NCI-H82 treated with DMSO at 0.1 percent for 48 hours (cell line): ENCODE results near the gene CHML.

Experiments used
- DNase-seq: peaks from one replicate; lab custom pipeline; 2025; ENCODE audit not compliant: unreplicated experiment; lab: John Stamatoyannopoulos, UW

CHML gene

DNA sequence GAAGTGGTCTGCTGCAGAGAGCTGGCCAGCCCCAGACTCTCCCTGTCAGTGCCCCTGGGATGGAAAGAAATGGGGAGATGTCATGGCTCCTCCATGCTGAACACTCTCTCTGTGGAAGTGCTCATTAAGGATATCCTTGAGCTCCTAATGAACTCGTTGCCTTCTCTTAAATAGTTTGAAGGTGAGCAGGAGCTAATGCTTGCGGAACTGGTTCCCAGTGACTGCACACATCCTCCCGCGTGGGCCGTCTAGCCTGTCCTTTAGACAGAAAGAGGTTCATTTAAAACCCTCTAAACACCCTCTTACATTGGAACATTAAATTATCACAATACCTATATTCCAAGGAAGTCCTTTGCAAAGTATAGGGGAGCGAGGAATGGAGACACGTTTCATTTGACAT lies 6.0 kb upstream of the CHML start:
- no peak for DNase-seq

DNA sequence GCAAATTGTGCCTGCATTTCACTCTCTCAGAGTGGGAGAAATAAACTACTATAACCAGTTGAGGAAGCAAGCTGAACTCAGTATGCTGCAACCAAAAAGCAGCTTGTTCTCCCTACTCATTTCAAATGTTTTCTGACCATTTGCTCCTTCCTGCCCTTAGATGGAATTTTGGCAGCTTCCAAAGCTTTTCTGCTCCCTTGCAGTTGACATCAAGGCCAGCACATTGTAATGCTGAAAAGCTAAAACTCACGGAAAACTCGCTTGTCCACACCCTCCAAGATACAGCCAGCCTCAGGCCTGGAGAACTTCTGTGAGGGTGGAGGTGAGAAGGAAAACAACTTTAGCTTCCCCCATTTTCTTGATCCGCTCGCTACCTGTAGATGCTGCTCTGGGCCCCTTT lies 5.0 kb upstream of the CHML start:
- DNase-seq, result no peak

DNA sequence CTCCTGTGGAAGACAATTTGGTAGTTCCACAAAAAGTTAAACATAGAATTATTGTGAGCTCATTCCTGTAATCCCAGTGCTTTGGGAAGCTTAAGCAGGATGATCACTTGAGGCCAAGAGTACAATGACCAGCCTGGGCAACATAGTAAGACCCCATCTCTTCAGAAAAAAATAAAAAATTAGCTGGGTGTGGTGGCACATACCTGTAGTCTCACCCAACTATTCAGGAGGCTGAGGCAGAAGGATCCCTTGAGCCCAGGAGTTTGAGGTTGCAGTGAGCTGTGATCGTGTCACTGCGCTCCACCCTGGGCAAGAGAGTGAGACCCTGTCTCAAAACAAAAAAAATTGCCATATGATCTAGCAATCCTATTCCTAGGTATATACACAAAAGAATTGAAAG lies 4.1 kb upstream of the CHML start:
- DNase-seq, result no peak

DNA sequence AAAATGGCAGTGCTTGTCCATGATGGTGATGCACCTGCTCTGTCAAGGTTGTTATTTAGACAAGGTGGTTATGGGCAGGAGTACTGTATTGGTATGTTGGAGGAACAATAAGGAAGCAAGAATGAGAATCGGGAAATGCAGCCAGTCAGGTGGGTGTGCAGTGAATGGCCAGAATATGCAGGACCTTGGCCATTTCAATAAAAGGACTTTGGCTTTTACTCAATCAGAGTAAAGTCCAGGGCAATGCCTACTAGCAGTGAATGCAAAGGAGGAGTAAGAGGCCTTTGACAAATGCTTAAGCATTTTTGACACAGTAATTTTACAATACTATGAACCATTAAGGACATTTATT lies 2.4 kb upstream of the CHML start:
- no peak for DNase-seq

DNA sequence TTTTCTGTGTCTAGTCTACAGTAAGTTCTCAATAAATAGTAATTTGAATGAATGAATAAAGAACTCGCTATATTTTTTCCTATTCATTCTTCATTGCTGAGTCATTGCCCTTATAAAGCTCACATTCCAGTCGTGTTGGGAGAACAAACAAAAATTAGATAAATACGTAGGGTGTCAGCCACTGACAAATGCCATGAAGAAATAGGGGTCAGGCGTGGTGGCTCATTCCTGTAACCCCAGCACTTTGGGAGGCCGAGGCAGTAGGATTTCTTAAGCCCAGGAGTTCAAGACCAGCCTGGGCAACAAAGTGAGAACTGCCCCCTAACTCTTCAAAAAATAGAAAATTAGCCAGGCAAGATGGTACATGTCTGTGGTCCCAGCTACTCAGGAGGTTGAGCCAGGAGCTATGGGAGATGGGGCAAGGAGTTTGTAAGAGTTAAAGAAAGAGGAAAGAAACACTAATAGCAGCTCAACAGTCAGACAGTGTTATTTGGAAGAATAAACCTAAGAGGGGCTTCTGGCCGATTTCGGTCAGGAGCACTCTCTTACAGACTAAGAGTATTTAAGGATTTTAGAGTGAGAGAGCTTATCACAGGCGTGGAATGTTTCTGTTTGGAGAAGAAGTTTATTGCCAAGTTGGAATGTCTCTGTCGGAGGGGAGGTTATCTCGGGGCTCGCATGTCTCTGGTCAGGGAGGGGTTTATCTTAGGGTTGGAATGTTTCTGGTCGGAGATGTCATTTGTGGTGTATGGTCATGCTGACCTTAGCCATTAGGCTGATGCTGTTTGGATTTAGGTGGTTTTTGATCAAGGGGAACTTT lies 1.8 kb upstream of the CHML start:
- DNase-seq, result no peak

DNA sequence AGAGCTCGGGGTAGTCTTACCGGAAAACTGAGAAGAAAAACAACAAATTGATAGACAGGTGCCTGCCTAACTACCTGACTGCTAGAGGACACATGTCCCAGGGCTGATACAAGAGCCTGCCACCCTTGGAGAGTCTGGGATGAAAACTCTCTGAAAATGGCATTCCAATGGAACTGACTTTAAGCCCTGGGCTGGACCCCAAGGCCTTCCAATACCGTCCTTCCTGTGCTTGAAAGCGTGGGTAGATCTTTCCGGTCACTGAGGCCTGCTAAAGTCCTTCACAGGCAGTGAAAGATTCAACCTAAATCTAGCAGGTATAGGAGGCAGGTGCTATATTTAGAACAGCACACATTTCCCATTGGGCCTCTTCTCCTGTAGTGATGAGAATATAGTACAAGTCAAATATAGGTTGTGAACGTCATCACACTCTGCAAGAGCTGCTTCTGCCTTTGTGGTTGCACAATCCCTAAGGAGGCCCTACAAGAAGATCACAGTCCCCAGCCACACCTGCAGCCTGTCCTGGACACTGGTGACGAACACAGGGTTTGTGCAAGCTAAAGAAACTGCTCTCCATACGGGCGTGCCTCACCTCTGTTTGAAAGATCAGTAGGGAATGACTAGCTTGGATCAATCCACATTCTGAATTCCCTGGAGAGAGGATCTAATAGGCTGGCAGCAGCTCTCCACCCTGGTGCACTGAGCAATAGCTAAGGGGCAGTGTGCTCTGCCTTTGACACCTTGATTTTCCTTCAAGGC lies 876 bp upstream of the CHML start:
- no peak for DNase-seq

DNA sequence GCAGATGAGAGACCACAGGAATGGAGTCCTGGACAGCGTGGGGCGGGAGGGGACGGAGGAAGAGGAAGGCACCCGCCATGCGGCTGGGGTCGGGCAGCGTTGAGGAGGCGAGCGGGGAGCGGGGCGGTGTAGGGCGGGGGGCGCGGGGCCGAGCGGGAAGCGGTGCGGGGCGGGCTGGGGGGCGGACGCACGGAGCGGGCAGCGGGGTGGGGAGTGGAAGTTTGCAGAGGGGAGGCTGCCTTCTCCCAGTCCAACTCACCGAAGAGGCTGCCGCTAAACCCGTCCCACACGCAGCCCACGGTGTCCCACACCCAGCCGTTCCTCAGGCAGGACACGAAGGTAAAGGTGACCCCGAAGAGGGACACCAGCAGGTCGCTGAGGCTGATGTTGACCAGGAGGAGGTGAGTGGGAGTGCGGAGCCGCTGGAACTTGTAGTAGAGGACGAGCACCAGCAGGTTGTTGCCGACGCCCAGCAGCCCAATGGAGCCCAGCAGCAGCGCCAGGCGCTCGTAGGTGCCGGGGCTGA lies 483 bp downstream of the CHML start:
- peak; percentile 47 for DNase-seq

DNA sequence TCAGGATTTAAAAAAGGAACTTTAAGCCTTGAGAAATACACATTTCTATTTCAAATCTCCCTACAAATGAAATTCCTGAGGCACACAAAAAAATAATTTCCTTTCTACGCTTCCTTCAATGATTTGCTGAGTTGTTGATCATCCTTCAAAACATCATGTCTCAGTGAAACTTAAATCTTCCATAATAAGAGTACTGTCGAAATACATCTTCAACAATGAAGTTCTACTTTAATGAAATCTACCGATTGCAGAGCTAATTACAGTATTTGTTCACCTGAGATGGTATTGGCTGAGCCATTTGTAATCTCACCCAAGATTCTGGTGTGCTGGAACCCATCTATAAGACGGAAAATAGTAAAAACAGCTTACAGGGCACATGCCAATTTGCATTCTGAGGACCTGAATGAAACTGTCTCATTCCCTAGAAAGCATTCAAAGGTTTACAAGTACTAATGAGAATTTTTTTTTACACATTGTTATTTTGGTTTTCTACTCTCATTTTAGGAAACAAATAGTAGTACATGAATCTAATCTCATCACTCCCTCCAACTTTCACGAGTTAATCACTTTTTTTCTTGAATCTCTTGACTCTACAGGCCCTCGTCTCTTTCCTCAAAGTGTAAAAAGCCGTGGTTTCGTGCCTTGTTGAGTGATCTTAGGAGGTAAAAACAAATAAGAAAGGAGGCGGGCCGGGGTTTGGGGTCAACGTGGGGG lies 1.1 kb downstream of the CHML start:
- DNase-seq, result no peak

DNA sequence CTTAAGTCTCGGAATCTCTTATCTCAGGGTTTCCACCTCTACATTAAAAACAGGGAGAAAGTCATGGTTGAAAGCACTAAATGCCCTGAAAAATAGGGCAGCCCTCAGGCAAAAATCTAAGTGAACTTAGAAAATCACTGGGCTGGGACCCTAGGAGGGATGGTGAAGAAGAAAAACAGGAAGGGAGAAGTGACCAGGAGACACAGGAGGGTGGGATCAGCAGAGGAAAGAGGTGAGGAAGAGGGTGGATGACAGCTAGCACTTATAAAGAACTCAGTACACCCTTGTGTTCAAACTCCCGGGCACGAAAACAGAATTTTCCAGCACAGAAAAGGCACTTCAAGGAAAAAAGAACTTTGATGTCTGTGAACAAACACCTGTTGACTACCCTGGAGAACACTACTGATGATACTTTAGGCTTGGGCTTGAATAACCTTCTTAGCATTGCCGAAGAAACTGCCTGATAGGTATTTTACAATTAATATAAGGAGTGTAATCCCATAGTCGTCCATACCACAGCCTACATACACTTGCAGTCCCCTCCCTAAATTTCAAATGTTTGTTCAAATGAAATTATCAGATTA lies 2.0 kb downstream of the CHML start:
- DNase-seq, result no peak

DNA sequence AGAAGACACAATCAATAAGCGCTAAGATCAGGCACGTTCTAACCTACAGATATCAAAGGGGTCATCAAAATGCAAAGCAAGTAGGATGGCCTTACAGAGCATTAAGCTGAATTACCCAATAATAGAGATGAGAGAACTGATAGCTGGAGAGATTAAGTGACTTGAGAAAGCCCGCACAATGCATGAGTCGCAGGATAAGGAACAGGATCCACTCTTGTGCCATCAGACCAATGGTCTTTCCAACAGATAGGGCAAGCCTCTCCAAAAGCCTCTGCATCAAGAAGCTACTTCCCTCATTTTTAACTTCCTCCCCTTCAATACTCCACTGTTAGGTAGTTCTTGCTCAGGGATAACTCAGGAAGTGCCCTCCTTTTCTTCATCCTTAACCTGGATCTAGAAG lies 2.6 kb downstream of the CHML start:
- no peak for DNase-seq

DNA sequence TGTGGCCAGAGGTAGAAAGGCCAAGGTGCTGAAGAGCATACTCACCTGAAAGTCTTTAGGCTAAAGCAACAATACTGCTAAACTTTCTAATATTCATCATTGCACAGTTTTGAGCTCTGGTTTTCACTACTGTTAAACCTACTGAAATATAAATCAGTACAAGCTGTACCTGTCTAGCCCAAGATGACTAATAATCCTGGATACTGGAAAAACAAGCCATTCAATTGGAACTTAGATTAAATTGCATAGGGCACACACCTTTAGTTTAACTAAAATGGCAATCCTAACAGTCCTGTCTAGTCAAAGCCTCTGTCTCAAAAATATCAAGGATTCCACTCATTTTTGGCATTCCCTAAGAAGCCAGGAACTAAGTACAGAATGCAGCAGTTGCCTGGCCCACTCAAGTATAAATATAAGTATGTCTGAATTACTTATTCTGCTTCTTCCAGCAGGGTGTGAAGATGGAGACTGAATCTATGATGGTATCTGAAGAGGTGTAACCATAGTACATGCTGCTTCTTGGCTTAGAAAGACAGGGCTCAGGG lies 3.1 kb downstream of the CHML start:
- no peak for DNase-seq

DNA sequence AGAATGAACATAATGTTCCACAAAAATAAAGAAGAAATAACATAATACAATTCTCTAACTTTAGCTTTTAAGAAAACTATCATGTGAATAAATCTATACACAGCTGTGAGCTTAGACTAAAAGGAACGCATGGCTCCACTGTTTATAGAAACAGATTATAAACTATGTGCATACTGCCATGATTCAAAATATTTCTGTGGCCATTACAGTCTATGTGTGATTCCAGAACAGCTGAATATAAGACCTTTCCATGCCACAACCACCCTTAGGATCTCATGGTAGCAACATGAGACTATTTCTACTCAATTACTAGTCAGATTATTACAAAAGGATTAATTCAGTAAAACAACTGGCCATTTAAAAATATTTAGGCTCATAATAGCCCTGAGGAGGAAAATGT lies 3.9 kb downstream of the CHML start:
- DNase-seq, result no peak

DNA sequence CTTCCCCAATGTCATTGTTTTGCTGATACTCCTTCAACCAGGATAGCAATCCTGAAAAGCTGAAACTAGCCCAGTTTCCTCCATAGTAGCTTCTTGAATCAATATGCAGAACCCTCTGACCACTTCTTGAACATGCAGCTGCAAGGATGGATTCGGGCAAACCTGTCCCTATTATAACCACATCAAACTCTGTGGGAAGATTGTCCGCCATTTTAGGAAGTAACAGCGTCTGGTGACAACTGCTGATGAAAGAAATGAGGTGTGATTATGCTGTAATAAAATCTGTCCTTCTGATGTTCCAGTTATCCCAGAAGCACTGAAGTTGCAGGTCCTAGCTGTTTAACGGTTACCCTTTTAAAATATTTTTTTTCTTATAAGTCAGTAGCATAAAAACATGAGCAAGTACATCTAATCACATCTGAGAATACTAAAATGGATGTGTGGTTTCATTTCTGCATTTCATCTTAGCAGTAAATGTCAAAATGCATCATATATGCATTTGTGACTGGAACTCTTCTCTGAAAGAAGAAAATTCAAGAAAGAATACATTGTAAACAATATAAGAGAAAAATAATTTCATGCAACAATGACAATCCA lies 4.5 kb downstream of the CHML start:
- DNase-seq, result no peak

DNA sequence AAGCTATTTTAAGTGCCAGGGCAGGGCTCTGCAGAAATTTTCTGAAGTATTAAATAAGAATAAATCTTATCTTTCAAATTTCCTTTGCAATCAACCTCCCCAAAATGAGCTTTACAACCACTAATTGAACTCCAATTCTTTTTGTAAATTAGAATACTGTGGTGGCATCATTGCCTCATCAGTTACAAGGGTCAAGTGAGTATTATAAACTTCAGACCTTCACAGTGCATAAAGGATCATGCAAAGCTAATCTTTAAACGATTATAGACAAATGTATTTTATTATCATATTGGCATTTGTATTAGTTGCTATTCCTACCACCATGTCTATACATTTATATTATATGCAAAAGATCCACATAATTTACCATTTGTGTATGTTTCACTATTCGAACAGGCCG lies 7.2 kb downstream of the CHML start:
- DNase-seq, result no peak

DNA sequence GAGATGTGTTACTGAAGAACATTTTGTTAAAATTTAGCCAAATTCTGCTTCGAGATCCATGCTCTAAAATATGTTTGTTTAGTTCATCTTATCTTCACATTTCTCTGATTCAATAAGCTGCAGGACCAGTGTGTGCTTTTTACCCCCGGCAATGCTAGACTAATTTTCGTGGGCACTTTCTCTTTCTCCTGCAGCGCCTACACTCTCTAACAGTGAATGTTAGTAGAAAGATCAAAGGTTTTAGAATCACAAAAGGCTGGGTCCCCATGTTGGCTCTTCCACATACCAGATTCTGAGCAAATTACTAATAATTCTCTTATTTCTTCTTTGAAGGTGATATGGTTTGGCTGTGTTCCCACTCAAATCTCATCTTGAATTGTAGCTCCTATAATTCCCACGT lies 8.5 kb downstream of the CHML start:
- no peak for DNase-seq

DNA sequence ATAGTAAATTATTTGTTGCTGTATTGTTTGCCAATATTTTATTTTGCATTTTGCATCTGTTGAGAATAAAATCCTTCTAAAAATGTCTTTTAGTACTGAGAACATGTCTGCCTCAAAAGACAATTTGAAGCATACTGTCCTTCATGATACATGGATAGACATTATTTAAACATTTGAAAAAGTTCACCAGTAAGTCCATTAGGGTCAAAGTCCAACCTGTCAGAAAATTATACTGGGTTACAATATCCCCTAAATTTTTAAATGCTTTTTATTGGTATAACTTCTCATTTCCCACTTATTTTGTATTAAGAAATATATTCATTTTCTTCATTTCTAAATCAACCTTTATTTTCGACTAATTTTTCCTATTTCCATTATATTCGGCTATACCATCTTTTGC lies 9.3 kb downstream of the CHML start:
- DNase-seq, result no peak

DNA sequence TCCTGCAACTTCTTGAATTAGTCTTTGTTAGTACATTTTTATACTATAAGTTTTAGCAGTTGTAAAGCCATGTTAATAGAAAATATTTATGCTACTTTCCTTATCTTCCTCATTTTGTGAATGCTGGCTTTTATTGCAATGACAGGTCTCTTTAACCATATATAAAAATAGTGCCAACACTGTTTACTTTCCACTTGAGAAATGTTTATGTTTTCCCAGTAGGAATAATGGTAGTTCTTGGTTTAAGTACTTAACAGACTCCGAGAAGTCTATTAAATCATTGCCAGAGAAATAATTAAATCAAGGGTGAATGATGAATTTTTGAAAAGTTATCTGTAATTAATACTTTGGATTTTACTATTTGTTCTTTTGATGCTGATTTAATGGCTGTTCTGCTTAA lies 9.7 kb downstream of the CHML start:
- DNase-seq, result no peak

DNA sequence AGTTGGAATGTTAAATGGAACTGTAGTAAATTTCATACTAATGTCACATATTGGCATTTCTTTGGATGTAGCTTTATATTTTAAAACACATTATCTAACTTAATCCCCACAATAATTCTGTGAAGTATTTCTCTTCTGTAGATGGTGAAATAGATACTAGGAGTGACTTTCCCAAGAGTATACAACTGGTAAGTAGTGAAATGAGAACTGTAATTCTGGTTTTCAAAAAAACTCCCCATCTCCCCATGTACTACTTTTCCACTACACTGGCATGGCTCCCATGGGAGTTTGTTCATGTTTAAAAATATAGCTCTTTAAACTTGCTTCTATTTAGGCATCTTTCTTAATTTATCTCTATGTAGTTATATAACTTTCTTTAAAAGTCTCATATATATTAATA lies 10.2 kb downstream of the CHML start:
- no peak for DNase-seq

DNA sequence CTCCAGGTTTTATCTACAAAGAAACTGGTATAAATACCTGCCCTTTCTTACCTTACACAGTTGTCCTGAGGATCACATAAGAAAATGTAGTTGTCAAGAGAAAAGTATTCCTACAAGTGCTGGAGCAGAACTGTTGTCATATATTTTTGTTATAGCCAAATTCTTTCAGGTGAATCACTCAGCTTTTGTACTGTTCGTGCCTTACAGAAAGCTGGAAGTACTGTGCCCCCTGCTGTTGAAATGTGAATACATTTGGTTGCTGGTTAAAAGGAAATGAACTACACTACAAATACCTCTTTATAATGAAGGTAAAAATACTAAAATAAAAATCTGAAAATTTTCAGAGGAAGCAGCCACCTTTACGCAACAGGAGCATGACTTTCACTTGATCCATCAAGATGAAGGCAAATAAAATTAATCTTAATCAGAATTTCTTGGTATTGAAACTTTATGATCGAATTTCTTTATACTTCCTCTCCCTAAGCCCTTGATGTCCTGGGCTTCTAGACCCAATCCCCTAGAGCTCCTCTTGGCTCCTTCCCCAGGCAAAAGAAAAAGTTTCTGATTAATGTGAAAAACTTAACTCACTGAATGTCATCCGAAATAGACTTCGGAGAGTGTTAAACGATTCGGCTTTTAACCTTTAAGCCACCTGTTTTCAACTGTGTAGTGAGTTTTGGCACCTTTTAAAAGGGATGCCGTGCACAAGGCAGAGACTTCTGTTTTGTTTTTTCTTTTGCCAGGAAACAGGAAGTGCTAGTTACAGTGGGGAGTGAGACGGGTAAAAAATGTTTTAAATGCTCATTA lies 12.5 kb downstream of the CHML start:
- peak; percentile 31 for DNase-seq

DNA sequence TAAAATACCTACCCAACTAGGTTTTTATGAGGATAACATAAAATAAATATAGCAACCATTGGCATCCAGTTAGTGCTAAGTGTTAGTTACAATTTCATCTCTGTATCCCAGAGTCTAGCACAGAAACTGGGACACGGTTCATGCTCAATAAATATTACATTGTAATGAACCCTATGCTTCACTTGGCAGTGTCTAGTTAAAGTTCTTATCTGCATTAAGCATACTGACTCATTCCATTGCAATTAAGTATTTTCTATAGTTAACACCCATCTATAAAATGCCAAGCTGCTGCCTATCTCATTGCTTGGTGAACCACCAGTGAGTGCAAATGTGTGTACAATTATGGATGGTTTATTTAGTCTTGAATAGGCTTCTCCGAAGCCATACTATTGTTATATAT lies 15.2 kb downstream of the CHML start:
- DNase-seq, result no peak
